NCI-H2081 treated with DMSO at 0.1 percent for 48 hours (cell line): ENCODE results near the gene STEAP3.

ENCODE experiments used
- DNase-seq: peaks from one replicate; lab custom pipeline; 2025; lab: John Stamatoyannopoulos, UW

Gene STEAP3

GRCh38 chr2:119246884-119247843 lies 23.5 kb downstream of the STEAP3 start:
- no peak for DNase-seq

GRCh38 chr2:119247844-119248271 lies 24.2 kb downstream of the STEAP3 start:
- no peak for DNase-seq

GRCh38 chr2:119248311-119248710 lies 24.7 kb downstream of the STEAP3 start:
- DNase-seq = no peak

GRCh38 chr2:119248751-119249150 lies 25.1 kb downstream of the STEAP3 start:
- no peak for DNase-seq

DNA sequence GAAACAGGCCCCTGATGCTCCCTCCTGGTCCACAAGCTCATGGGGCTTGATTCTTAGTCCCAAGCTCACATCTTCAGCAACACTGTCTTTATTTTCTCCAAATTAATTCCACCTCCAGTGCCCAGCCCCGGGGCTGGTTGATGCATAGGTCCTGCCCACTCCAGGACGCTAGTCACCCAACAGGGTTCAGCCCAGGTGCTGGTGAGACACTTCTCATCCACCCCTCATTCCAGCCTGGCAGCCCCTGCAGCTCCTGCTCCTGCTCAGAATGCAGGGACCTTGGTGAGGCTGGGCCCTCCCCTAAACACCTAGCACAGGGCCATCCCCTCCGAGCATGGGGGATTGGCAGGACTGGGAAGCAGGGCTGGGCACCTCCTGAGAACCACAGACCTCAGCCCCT lies 25.7 kb downstream of the STEAP3 start:
- DNase-seq = no peak

- no peak for DNase-seq
Measured at GRCh38 chr2:119249855-119250717, 26.5 kb downstream of the STEAP3 start.

DNA sequence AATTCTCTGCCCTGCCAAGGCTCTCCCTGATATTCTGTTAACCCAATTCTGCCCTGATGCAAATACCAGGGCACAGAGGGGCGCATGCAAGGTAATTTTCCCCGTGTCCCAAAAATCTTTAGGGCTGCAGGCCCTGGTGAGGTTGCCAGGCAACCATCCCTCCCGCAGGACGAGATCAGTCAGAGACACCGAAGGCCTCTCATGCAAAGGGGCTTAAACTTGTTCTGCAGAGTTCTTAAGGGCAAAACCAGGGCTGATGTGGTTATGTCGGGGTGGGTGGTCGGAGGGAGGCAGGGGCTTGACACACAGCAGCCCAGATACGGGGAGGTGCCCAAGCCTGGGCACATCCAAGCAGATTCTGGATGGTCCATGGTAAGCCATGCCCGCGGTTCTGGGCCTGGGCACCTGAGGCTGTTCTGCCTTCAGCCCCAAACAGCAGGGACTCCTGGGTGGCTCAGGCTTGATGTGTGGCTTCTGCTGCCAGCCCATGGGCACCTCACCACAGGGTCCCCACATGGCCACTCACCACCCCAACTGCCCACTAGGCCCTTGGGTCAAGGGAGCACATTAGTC lies 27.2 kb downstream of the STEAP3 start:
- no peak for DNase-seq

DNA sequence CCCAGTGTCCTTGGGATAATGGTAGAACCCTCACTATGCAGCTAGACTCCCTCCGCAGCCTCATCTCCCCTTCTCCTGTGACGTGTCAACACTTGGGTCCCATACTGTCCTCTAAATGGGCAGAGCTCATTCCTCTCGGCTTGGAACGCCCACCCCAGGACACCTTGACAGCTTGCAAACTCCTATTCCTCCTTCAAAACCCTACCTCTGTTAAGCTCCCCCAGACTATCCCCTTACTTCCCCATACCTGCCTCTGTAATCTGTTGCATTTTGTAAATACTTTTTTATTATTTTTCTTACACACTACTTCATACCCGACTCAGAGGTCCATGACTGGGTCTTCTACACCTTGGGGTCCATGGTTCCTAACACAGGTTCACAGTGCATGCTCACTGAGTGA lies 28.0 kb downstream of the STEAP3 start:
- no peak for DNase-seq

DNA sequence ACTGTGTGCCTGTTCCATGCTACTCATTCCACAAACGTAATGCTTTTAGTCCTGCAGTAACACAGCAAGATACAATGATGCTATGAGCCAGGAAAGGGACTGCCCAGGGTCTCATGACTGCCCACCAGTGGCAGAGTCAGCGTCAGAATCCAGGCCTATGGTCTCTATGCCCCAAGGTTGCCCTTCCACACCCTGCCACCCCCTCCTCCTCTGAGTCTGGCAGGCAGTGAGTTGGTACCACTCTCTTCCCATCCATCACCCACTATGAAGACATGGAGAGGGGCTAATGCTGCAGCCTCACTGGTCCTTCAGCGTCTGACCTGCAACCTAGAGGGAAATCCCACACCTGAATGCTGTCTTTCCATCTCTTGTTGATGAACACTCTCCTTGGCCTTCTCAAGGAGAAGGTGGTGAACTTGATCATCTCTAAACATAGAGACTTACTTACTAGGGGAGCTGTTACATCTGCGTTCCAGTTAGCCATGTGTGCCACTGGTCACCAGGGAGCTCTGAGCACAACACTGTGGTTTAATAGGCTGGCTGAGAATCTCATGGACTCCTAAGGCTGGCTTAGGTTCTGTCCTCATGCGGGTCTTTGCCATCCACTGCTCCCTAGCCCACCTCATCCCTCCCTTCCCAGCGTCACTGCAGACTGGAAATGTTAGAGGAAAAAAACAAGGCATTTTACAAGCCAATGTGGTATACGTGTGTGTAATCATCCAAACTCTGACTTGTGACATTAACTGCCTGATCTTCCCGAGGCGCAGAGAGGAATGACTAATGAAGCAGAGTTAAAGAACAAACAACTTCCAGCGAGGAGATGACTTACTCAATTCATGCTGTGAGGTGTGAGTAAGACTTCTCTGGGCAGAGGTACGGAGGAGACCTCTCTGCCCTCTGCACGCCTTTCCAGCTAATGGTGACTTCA lies 28.8 kb downstream of the STEAP3 start:
- no peak for DNase-seq

DNA sequence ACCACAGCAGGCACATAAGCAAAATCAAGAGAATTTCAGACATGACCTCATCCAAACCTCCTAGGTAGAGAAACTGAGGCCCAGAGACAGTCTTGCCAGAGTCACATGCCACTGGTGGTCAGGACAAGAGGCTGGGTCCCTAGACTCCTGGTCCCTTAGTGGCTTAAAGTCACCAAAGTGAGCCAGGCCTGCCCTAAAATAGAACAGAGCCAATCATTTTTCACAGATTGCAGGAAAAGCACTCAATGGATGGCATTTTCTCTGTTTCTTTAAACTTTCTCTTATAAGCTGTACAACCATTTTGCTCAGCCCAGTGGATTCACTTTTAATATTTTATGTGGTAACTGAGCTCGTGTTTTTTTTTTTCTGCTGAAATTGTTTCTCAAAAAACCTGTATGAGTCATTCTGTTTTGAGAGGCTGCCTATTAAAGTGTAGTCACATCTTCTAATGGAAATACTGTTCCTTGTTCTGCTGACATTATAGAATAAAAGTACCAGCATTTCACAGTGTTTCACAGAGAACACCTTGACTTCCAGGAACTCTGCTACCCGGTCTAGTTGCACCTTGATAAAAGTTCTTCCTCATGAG lies 29.6 kb downstream of the STEAP3 start:
- no peak for DNase-seq

GRCh38 chr2:119253760-119254600 lies 30.3 kb downstream of the STEAP3 start:
- DNase-seq = no peak

GRCh38 chr2:119254601-119255080 lies 31.0 kb downstream of the STEAP3 start:
- no peak for DNase-seq

GRCh38 chr2:119255760-119256581 lies 32.3 kb downstream of the STEAP3 start:
- DNase-seq = no peak

DNA sequence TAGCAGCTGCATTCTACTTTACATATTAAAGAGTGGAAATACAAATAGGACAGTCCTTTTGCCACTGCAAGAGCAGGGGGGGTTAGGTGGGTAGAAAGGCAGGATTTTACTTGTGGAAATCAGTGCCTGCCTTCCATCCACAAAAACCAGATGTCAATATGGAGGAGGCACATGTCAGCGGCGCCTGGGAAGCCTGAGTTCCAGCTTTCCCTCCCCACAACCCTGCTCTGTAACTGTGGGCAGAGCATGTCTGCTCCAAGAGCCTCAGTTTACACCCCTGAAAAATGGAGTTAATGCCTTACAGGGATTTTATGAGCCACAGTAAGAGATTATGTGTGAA lies 32.9 kb downstream of the STEAP3 start:
- DNase-seq = no peak

GRCh38 chr2:119257198-119257597 lies 33.6 kb downstream of the STEAP3 start:
- no peak for DNase-seq

- DNase-seq = no peak
Measured at GRCh38 chr2:119259296-119259860, 35.7 kb downstream of the STEAP3 start.

GRCh38 chr2:119260646-119261492 lies 37.2 kb downstream of the STEAP3 start:
- no peak for DNase-seq
